ENCODE results near the gene MORF4L1.
A peak's percentile ranks its signal among the peaks of the same experiment; 100 is the strongest.

MORF4L1 gene

GRCh38 chr15:78929536-78930264 is 57.0 kb downstream of the MORF4L1 start:
- TF ChIP-seq CTCF (conservative IDR thresholded peaks at IDR 0.05; ENCODE audit: low read depth, low read length) = no peak
- no peak overlapping the region for H3K4me3 ChIP-seq (ENCODE audit: low read depth, low read length)
- no peak for DNase-seq (ENCODE audit: low read depth)

- TF ChIP-seq CTCF (conservative IDR thresholded peaks at IDR 0.05; ENCODE audit: low read depth, low read length) = no peak
- DNase-seq (ENCODE audit: low read depth) = peak; percentile 82
- no peak overlapping the region for H3K4me3 ChIP-seq (ENCODE audit: low read depth, low read length)
Measured at GRCh38 chr15:78930577-78931388, 58.1 kb downstream of the MORF4L1 start.

- DNase-seq (ENCODE audit: low read depth) = no peak
- H3K4me3 ChIP-seq (ENCODE audit: low read depth, low read length) = no peak overlapping the region
- TF ChIP-seq CTCF (conservative IDR thresholded peaks at IDR 0.05; ENCODE audit: low read depth, low read length) = no peak
Measured at GRCh38 chr15:78931439-78932257, 59.0 kb downstream of the MORF4L1 start.

- H3K4me3 ChIP-seq (ENCODE audit: low read depth, low read length) = no peak overlapping the region
- no peak for DNase-seq (ENCODE audit: low read depth)
- TF ChIP-seq CTCF (conservative IDR thresholded peaks at IDR 0.05; ENCODE audit: low read depth, low read length) = no peak
Measured at GRCh38 chr15:78932258-78932808, 59.6 kb downstream of the MORF4L1 start.

GRCh38 chr15:78933187-78933822 is 60.6 kb downstream of the MORF4L1 start:
- no peak for TF ChIP-seq CTCF (conservative IDR thresholded peaks at IDR 0.05; ENCODE audit: low read depth, low read length)
- DNase-seq (ENCODE audit: low read depth) = no peak

More at GRCh38 chr15:78933187-78933822, 60.6 kb downstream of the MORF4L1 start:
- H3K4me3 ChIP-seq (ENCODE audit: low read depth, low read length) = no peak overlapping the region

All from choroid plexus epithelial cell (primary cell).